Prostate gland (tissue), 2 donors: ENCODE measurements around the gene ZFAND3.

Source experiments
- CTCF ChIP-seq, 4 experiments: fragments of 200-600 bp in 2 of 4; fragments of 450-650 bp in 2 of 4; sonication (generic) in 2 of 4; IDR thresholded peaks; 1 replicate in 3 of 4; 2 replicates in 1 of 4; pipeline ENCODE4 v1.5.1; 2016 to 2019; ENCODE audit warnings: antibody characterized with exemption in 4 of 4, mild to moderate bottlenecking in 2 of 4, moderate library complexity in 2 of 4
- POLR2A ChIP-seq: fragments of 450-650 bp; IDR thresholded peaks from one replicate; pipeline ENCODE4 v1.6.1; 2016; ENCODE audit warnings: antibody characterized with exemption, mild to moderate bottlenecking
- POLR2AphosphoS5 ChIP-seq: sonication (generic); formaldehyde crosslinking; IDR thresholded peaks from one replicate; pipeline ENCODE4 v1.6.1; 2017; ENCODE audit warnings: antibody characterized with exemption

GRCh38 chr6:37781788-37782187, 37.7 kb upstream of the ZFAND3 start:
- TF ChIP-seq CTCF (IDR thresholded peaks at IDR 0.05): no peak
- no peak for TF ChIP-seq POLR2AphosphoS5
- TF ChIP-seq POLR2A: no peak
